Muscle of back (tissue), 13 donors: ENCODE measurements around the gene PSORS1C2. TPM values are rescaled to one million over a fixed set of nuclear protein-coding genes. Genes with fewer than 3 reads are reported as not detected.
"Not testable (repeated sequence)": the region's sequence is repeated elsewhere in the genome, so short reads cannot be mapped to it uniquely, and the experiment has no call there.

ENCODE experiments used
- DNase-seq, 3 donors: peaks; one replicate each; pipeline versions ENCODE4 v3.0.0 to v3.0.0-alpha.2; 2013
- long read RNA-seq, 9 donors: transcript quantifications; one replicate each; lab custom pipeline, GENCODE V29; 2026
- polyA plus RNA-seq, 10 donors: library from polyadenylated mRNA; unstranded; fragments of 120-200 nt; gene quantifications; one replicate each; pipeline ENCODE4 v1.2.1, GENCODE V29; 2013; ENCODE audit not compliant: insufficient read length in 10 of 10

PSORS1C2 gene
- polyA plus RNA-seq: under 1 TPM in 3 of 10 donors, not detected in 7; 0.14 to 0.27 (median 0.15) TPM
- long read RNA-seq, donor 1: 0 reads
- long read RNA-seq, donor 2: 0 reads
- long read RNA-seq, donor 3: 0 reads
- long read RNA-seq, donor 4: 0 reads
- long read RNA-seq, donor 5: 0 reads
- long read RNA-seq, donor 6: 0 reads
- long read RNA-seq, donor 7: 0 reads
- long read RNA-seq, donor 8: 0 reads
- long read RNA-seq, donor 9: 0 reads

GRCh38 chr6:31138982-31139381 is at the start of gene PSORS1C2:
Gene PSORS1C2, minus strand, starts transcription at chr6:31139066. Its CDS starts 40 bp downstream, at chr6:31139026.
- DNase-seq: no peak

- no peak for DNase-seq
These were observed 48.9 kb upstream of the PSORS1C2 start for GRCh38 chr6:31187780-31188194.

- peak in 1 of 3 donors; percentile 22 for DNase-seq
These were observed 47.3 kb upstream of the PSORS1C2 start for GRCh38 chr6:31186052-31186734.

GRCh38 chr6:31185695-31186051 is 46.8 kb upstream of the PSORS1C2 start:
- not testable (repeated sequence) for DNase-seq

GRCh38 chr6:31183859-31184258 is 45.0 kb upstream of the PSORS1C2 start:
- DNase-seq: not testable (repeated sequence)

GRCh38 chr6:31183287-31183686 is 44.4 kb upstream of the PSORS1C2 start:
- not testable (repeated sequence) for DNase-seq

GRCh38 chr6:31180500-31180899 is 41.6 kb upstream of the PSORS1C2 start:
- peak; percentile 46 to 85 (median 56) for DNase-seq

GRCh38 chr6:31179896-31180295 is 41.0 kb upstream of the PSORS1C2 start:
- DNase-seq: no peak

GRCh38 chr6:31179042-31179386 is 40.1 kb upstream of the PSORS1C2 start:
- no peak for DNase-seq

- no peak for DNase-seq
These were observed 39.5 kb upstream of the PSORS1C2 start for GRCh38 chr6:31178143-31179041.

GRCh38 chr6:31175971-31176370 is 37.1 kb upstream of the PSORS1C2 start:
- DNase-seq: peak in 2 of 3 donors; percentile 36 to 69

- no peak for DNase-seq
These were observed 35.5 kb upstream of the PSORS1C2 start for GRCh38 chr6:31174378-31174777.

- no peak for DNase-seq
These were observed 34.5 kb upstream of the PSORS1C2 start for GRCh38 chr6:31173406-31173805.

GRCh38 chr6:31172973-31173384 is 34.1 kb upstream of the PSORS1C2 start:
- no peak for DNase-seq

GRCh38 chr6:31171931-31172905 is 33.4 kb upstream of the PSORS1C2 start:
- DNase-seq: no peak

GRCh38 chr6:31170987-31171671 is 32.3 kb upstream of the PSORS1C2 start:
- no peak for DNase-seq

GRCh38 chr6:31170600-31170881 is 31.7 kb upstream of the PSORS1C2 start, which contains the start of gene POU5F1:
Gene POU5F1, minus strand, starts transcription at chr6:31170682. Its CDS starts 62 bp downstream, at chr6:31170620.
- DNase-seq: no peak

- DNase-seq: not testable (repeated sequence)
These were observed 31.2 kb upstream of the PSORS1C2 start for GRCh38 chr6:31169858-31170599.

- DNase-seq: no peak
These were observed 30.4 kb upstream of the PSORS1C2 start for GRCh38 chr6:31169123-31169857.
